Measurements from ENCODE around the gene SPSB1. TPM values are rescaled to one million over a fixed set of nuclear protein-coding genes. Genes with fewer than 3 reads are reported as not detected.

The SPSB1 gene
- total and polyA plus RNA-seq, 2 of the 4 experiments (the other 2 are of a cell fraction), result 16.7 to 19.8 TPM

GRCh38 chr1:9314711-9315379 lies 22.2 kb downstream of the SPSB1 start (continued):
- TF ChIP-seq CTCF (conservative IDR thresholded peaks at IDR 0.05; ENCODE audit: low read depth, low read length), result no peak

GRCh38 chr1:9315411-9316079 lies 22.9 kb downstream of the SPSB1 start:
- H2AFZ ChIP-seq (replicated peaks; ENCODE audit: low read length, poor library complexity), result peak overlapping the region; percentile 24
- peak overlapping the region; percentile 30 for H3K27ac ChIP-seq (ENCODE audit: insufficient read depth, low read length)
- in situ Hi-C loops (cut with MboI; ENCODE audit: low sequenced_read_pairs) (no loop called here), intact Hi-C loops (cut with micrococcal nuclease) (no loop called here), dilution Hi-C loops (cut with HindIII; ENCODE audit: low sequenced_read_pairs, unreplicated experiment) (no loop called here)
- H3K9ac ChIP-seq (ENCODE audit: low read depth, low read length), result no peak overlapping the region
- H3K23ac ChIP-seq (ENCODE audit: low read depth, low read length), result peak overlapping the region; percentile 31
- POLR2A ChIA-PET (ENCODE audit: unreplicated experiment), result no interaction called here
- no peaks in the 10 kb centered on the region for H3K27me3 ChIP-seq (ENCODE audit: control insufficient read depth, insufficient read depth, low read length)
- CTCF ChIA-PET, result no interaction called here
- peak overlapping the region; percentile 62; the same call in 1 of the 2 replicates for H4K91ac ChIP-seq (ENCODE audit: insufficient read depth, low read depth, low read length)
- peak overlapping the region; percentile 60; the same call in 1 of the 2 replicates for H2BK20ac ChIP-seq (ENCODE audit: low read depth, low read length)
- peak overlapping the region; percentile 76; the same call in 1 of the 2 replicates for H2AK5ac ChIP-seq (ENCODE audit: low read depth, low read length)
- H2AK9ac ChIP-seq (replicated peaks; ENCODE audit: low read depth, low read length, poor library complexity), result peak overlapping the region; percentile 18
- H3K14ac ChIP-seq (replicated peaks; ENCODE audit: low read depth, low read length), result peak overlapping the region; percentile 46
- H2BK15ac ChIP-seq (ENCODE audit: low read depth, low read length), result peak overlapping the region; percentile 7; the same call in 1 of the 3 replicates
- peak overlapping the region; percentile 82 for H2BK120ac ChIP-seq (ENCODE audit: low read depth, low read length)
- H3K56ac ChIP-seq (ENCODE audit: extremely low read depth, insufficient read depth, low read length), result no peak overlapping the region
- H3K18ac ChIP-seq (ENCODE audit: low read depth, low read length), result peak overlapping the region; percentile 3
- H3K36me3 ChIP-seq (ENCODE audit: control insufficient read depth, insufficient read depth, low read length), result no peaks in the 10 kb centered on the region; the same call in 1 of the 2 replicates
- BruUV-seq (replicated peaks), result no TSS peak
- H3K79me1 ChIP-seq (ENCODE audit: low read depth in 1 of 2, low read length in 2 of 2), result peaks cover 32 to 95% of the 10 kb centered on the region in 2 experiments
- peaks cover 59% of the 10 kb centered on the region for H3K9me1 ChIP-seq (ENCODE audit: insufficient read depth, low read length)
- DNase-seq (peak; percentile 91), ATAC-seq (ENCODE audit: low read depth) (peak; percentile 80)
- WGBS, 2 experiments (ENCODE audit: extremely low coverage in 2 of 2, insufficient read length in 1 of 2), result 61% methylated on average over 12 of the region's 20 CpGs; no CpG with 5 or more reads in 1 of the 2 experiments
- peak overlapping the region; percentile 81 for H3K4ac ChIP-seq (ENCODE audit: low read depth, low read length)
- H3K4me3 ChIP-seq (ENCODE audit: insufficient read depth, low read depth, low read length), result no peak overlapping the region
- H4K20me1 ChIP-seq (ENCODE audit: insufficient read depth, low read length), result peaks cover 96% of the 10 kb centered on the region
- peak overlapping the region in 1 of 2 experiments; percentile 29; a peak in 1 of 4 replicates for H4K8ac ChIP-seq (ENCODE audit: low read depth in 2 of 2, low read length in 2 of 2)
- peak overlapping the region; percentile 34 for H3K4me2 ChIP-seq (ENCODE audit: low read depth, low read length)
- H4K5ac ChIP-seq (ENCODE audit: low read depth, low read length), result peak overlapping the region; percentile 3
- H3K4me1 ChIP-seq (ENCODE audit: control insufficient read depth, insufficient read depth, low read length), result peaks cover 39% of the 10 kb centered on the region
- no peaks in the 10 kb centered on the region for H3K9me3 ChIP-seq (ENCODE audit: control insufficient read depth, insufficient read depth, low read length)
- H2BK5ac ChIP-seq (ENCODE audit: low read depth, low read length, poor library complexity, severe bottlenecking), result peak overlapping the region; percentile 57
- TF ChIP-seq SMC3 (IDR thresholded peaks at IDR 0.05; ENCODE audit: low read depth, low read length) (no peak), CTCF (conservative IDR thresholded peaks at IDR 0.05; ENCODE audit: low read depth, low read length) (no peak), NFE2L2 (IDR thresholded peaks at IDR 0.05; ENCODE audit: low read depth, low read length) (peak; percentile 68), MAFK (IDR thresholded peaks at IDR 0.05; ENCODE audit: low read depth, low read length) (peak; percentile 20; the same call in 1 of the 2 replicates), FOS (IDR thresholded peaks at IDR 0.05; ENCODE audit: low read depth, low read length) (no peak; the same call in 1 of the 2 replicates), ELK1 (IDR thresholded peaks at IDR 0.05; ENCODE audit: borderline replicate concordance, low read depth, low read length) (no peak), RCOR1 (IDR thresholded peaks at IDR 0.05; ENCODE audit: insufficient replicate concordance, low read length) (peak; percentile 60), RFX5 (IDR thresholded peaks at IDR 0.05; ENCODE audit: low read depth, low read length) (no peak)

Measured in IMR-90 (cell line).